H1 (cell line): Measurements from ENCODE around the gene CRLF3. TPM values are rescaled to one million over a fixed set of nuclear protein-coding genes. Genes with fewer than 3 reads are reported as not detected.

Experiments used
- CTCF ChIA-PET: fragments of 300-600 bp; sonication (Branson Sonifier 250); formaldehyde crosslinking; loops from one replicate; lab custom pipeline; 2021; ENCODE audit not compliant: partially characterized antibody; lab: Charles Lee
- POLR2A ChIA-PET: fragments of 300-600 bp; sonication (Branson Sonifier 250); formaldehyde crosslinking; loops from one replicate; lab custom pipeline; 2021; ENCODE audit warnings: inconsistent platforms; ENCODE audit not compliant: partially characterized antibody; lab: Charles Lee
- DNase-seq, 2 experiments: peaks; one replicate each; pipeline versions ENCODE4 v3.0.0 to v3.0.0-alpha.2; 2010 to 2022; ENCODE audit warnings: low spot score in 2 of 2, low read depth in 1 of 2, mixed read lengths in 1 of 2
- FAIRE-seq: peaks from 2 replicates; lab custom pipeline; 2011; peaks lifted over from hg19 to GRCh38; lab: Jason Lieb, UNC
- H2AFZ ChIP-seq: 2 replicates; pipeline ENCODE4 v1.8.1; 2012; ENCODE audit warnings: low read length, inconsistent platforms
- H2AK5ac ChIP-seq: 2 replicates; pipeline ENCODE4 v1.6.1; 2013; ENCODE audit warnings: low read depth, low read length
- H2BK120ac ChIP-seq: replicated peaks from 2 replicates; pipeline ENCODE3; 2013; ENCODE audit warnings: low read depth, low read length, inconsistent platforms
- H2BK12ac ChIP-seq: 2 replicates; pipeline ENCODE4 v1.6.1; 2013; ENCODE audit warnings: low read depth, low read length
- H2BK15ac ChIP-seq: 2 replicates; pipeline ENCODE4 v1.6.1; 2013; ENCODE audit warnings: low read length
- H2BK20ac ChIP-seq: 2 replicates; pipeline ENCODE4 v1.6.1; 2013; ENCODE audit warnings: low read length
- H2BK5ac ChIP-seq: 2 replicates; pipeline ENCODE4 v1.6.1; 2013; ENCODE audit warnings: low read depth, low read length
- H3K14ac ChIP-seq: 2 replicates; pipeline ENCODE4 v1.6.1; 2013; ENCODE audit warnings: inconsistent platforms; ENCODE audit not compliant: insufficient read length
- H3K18ac ChIP-seq: 2 replicates; pipeline ENCODE4 v1.6.1; 2013; ENCODE audit warnings: low read length; ENCODE audit errors: extremely low read depth
- H3K23ac ChIP-seq: 2 replicates; pipeline ENCODE4 v1.6.1; 2013; ENCODE audit warnings: inconsistent platforms; ENCODE audit not compliant: insufficient read length
- H3K23me2 ChIP-seq: 2 replicates; pipeline ENCODE4 v1.6.1; 2013; ENCODE audit warnings: low read depth, low read length
- H3K27ac ChIP-seq: 2 replicates; pipeline ENCODE4 v1.6.1; 2011; ENCODE audit warnings: low read depth, low read length, inconsistent platforms
- H3K27me3 ChIP-seq, 4 experiments: replicated peaks in 1 of 4; 1 replicate in 1 of 4; 2 replicates in 3 of 4; pipeline versions ENCODE4 v1.6.1 to v1.8.1; 2011 to 2013; ENCODE audit warnings: low read length in 3 of 4, mild to moderate bottlenecking in 3 of 4, inconsistent platforms in 2 of 4, mixed read lengths in 2 of 4, moderate library complexity in 1 of 4; ENCODE audit not compliant: control insufficient read depth in 3 of 4, insufficient read depth in 3 of 4; ENCODE audit errors: extremely low read depth in 1 of 4
- H3K36me3 ChIP-seq, 4 experiments: 2 replicates each; pipeline versions ENCODE4 v1.6.1 to v1.8.1; 2011 to 2013; ENCODE audit warnings: mild to moderate bottlenecking in 4 of 4, low read length in 3 of 4, moderate library complexity in 2 of 4, control low read depth in 1 of 4, inconsistent platforms in 1 of 4; ENCODE audit not compliant: insufficient read depth in 4 of 4, control insufficient read depth in 2 of 4
- H3K4ac ChIP-seq: replicated peaks from 2 replicates; pipeline ENCODE3; 2013; ENCODE audit warnings: low read length, low read depth, mixed read lengths, inconsistent platforms; ENCODE audit not compliant: insufficient read length
- H3K4me1 ChIP-seq, 4 experiments: replicated peaks in 1 of 4; 1 replicate in 1 of 4; 2 replicates in 3 of 4; pipeline versions ENCODE4 v1.6.1 to v1.8.1; 2011 to 2013; ENCODE audit warnings: low read length in 3 of 4, inconsistent platforms in 2 of 4, mixed read lengths in 1 of 4; ENCODE audit not compliant: insufficient read depth in 4 of 4, control insufficient read depth in 3 of 4
- H3K4me2 ChIP-seq, 2 experiments: 2 replicates each; pipeline versions ENCODE4 v1.6.1 to v1.8.1; 2011 to 2013; ENCODE audit warnings: low read depth in 2 of 2, low read length in 2 of 2, control low read depth in 1 of 2, inconsistent platforms in 1 of 2, mild to moderate bottlenecking in 1 of 2; ENCODE audit not compliant: insufficient read depth in 1 of 2
- H3K4me3 ChIP-seq, 4 experiments: fragments of 200-600, 300-600 bp in 1 of 4; sonication (generic), shearing (Covaris generic), sonication (Bioruptor Twin) in 1 of 4; 2 replicates each; pipeline versions ENCODE4 v1.5.1 to v1.8.1; 2011 to 2016; ENCODE audit warnings: low read length in 4 of 4, low read depth in 3 of 4, control low read depth in 2 of 4, inconsistent platforms in 2 of 4, mild to moderate bottlenecking in 2 of 4, mixed read lengths in 1 of 4, moderate library complexity in 1 of 4; ENCODE audit not compliant: insufficient read depth in 2 of 4; ENCODE audit errors: extremely low read depth in 1 of 4
- H3K56ac ChIP-seq: replicated peaks from 2 replicates; pipeline ENCODE3; 2013; ENCODE audit warnings: low read depth, mild to moderate bottlenecking, mixed read lengths, low read length, inconsistent platforms; ENCODE audit not compliant: insufficient read length
- H3K79me1 ChIP-seq: 2 replicates; pipeline ENCODE4 v1.6.1; 2013; ENCODE audit warnings: low read depth, low read length, control low read depth
- H3K79me2 ChIP-seq, 2 experiments: 2 replicates each; pipeline versions ENCODE4 v1.6.1 to v1.8.1; 2012 to 2013; ENCODE audit warnings: low read length in 2 of 2, mild to moderate bottlenecking in 2 of 2, inconsistent platforms in 1 of 2; ENCODE audit not compliant: insufficient read depth in 2 of 2, control insufficient read depth in 1 of 2
- H3K9ac ChIP-seq, 4 experiments: replicated peaks in 1 of 4; 1 replicate in 1 of 4; 2 replicates in 3 of 4; pipeline versions ENCODE4 v1.6.1 to v1.8.1; 2011 to 2013; ENCODE audit warnings: low read depth in 3 of 4, low read length in 3 of 4, control low read depth in 2 of 4, mild to moderate bottlenecking in 2 of 4, moderate library complexity in 2 of 4, inconsistent platforms in 1 of 4; ENCODE audit errors: extremely low read depth in 1 of 4
- H3K9me3 ChIP-seq, 2 experiments: 2 replicates each; pipeline versions ENCODE4 v1.6.1 to v1.8.1; 2012 to 2013; ENCODE audit warnings: mild to moderate bottlenecking in 2 of 2, moderate library complexity in 2 of 2, control low read depth in 1 of 2, inconsistent platforms in 1 of 2, low read depth in 1 of 2, low read length in 1 of 2, mixed read lengths in 1 of 2; ENCODE audit not compliant: insufficient read depth in 2 of 2
- H4K20me1 ChIP-seq, 2 experiments: replicated peaks in 1 of 2; 2 replicates each; pipeline versions ENCODE3 to v1.8.1; 2011 to 2013; ENCODE audit warnings: inconsistent platforms in 2 of 2, low read length in 2 of 2, mild to moderate bottlenecking in 1 of 2; ENCODE audit not compliant: insufficient read depth in 2 of 2, control insufficient read depth in 1 of 2
- H4K5ac ChIP-seq: 2 replicates; pipeline ENCODE4 v1.6.1; 2013; ENCODE audit warnings: low read length, low read depth, mixed read lengths, inconsistent platforms; ENCODE audit not compliant: insufficient read length
- H4K8ac ChIP-seq: 2 replicates; pipeline ENCODE4 v1.8.0; 2013; ENCODE audit warnings: mild to moderate bottlenecking, moderate library complexity, low read length, inconsistent platforms; ENCODE audit not compliant: insufficient read depth; ENCODE audit errors: extremely low read depth
- H4K91ac ChIP-seq: replicated peaks from 2 replicates; pipeline ENCODE3; 2013; ENCODE audit warnings: low read length, mixed read lengths, inconsistent platforms; ENCODE audit not compliant: insufficient read length
- ASH2L ChIP-seq: fragments of 200-600, 300-600 bp; sonication (generic); IDR thresholded peaks from one replicate; pipeline ENCODE4 v1.7.1; 2017; ENCODE audit warnings: low read length
- BACH1 ChIP-seq: IDR thresholded peaks from 2 replicates; pipeline ENCODE4 v1.6.1; 2012; ENCODE audit warnings: low read length, improper control_type of control experiment
- BRCA1 ChIP-seq: IDR thresholded peaks from 2 replicates; pipeline ENCODE4 v1.6.1; 2012; ENCODE audit warnings: low read depth, low read length, improper control_type of control experiment
- E2F6 ChIP-seq: IDR thresholded peaks from 2 replicates; pipeline ENCODE4 v1.6.1; 2012; ENCODE audit warnings: inconsistent platforms
- EP300 ChIP-seq, 2 experiments: IDR thresholded peaks; 1 replicate in 1 of 2; 2 replicates in 1 of 2; pipeline ENCODE4 v1.6.1; 2011 to 2012; ENCODE audit warnings: low read depth in 2 of 2, low read length in 2 of 2, mild to moderate bottlenecking in 2 of 2, borderline replicate concordance in 1 of 2, inconsistent platforms in 1 of 2, moderate library complexity in 1 of 2
- EZH2 ChIP-seq: fragments of 200-600 bp; sonication (generic); IDR thresholded peaks from 2 replicates; pipeline ENCODE4 v1.7.1; 2012; ENCODE audit warnings: low read depth, mild to moderate bottlenecking, moderate library complexity, low read length, inconsistent platforms; ENCODE audit not compliant: severe bottlenecking
- FOSL1 ChIP-seq: IDR thresholded peaks from 2 replicates; pipeline ENCODE4 v1.6.1; 2011; ENCODE audit warnings: mild to moderate bottlenecking, low read depth, low read length, moderate library complexity; ENCODE audit not compliant: insufficient read depth
- GABPA ChIP-seq: IDR thresholded peaks from 2 replicates; pipeline ENCODE4 v1.6.1; 2011; ENCODE audit warnings: mild to moderate bottlenecking, low read length, moderate library complexity, borderline replicate concordance; ENCODE audit not compliant: insufficient read depth
- PHF8 ChIP-seq: fragments of 200-600 bp; sonication (generic); conservative IDR thresholded peaks from 2 replicates; pipeline ENCODE4 v1.7.1; 2012; ENCODE audit warnings: low read depth, mild to moderate bottlenecking, inconsistent platforms, low read length, moderate library complexity
- SRF ChIP-seq: IDR thresholded peaks from 2 replicates; pipeline ENCODE4 v1.6.1; 2011; ENCODE audit warnings: mild to moderate bottlenecking, low read depth, low read length, moderate library complexity
- SUZ12 ChIP-seq: fragments of 200-600 bp; sonication (generic); IDR thresholded peaks from 2 replicates; pipeline ENCODE4 v1.6.1; 2012; ENCODE audit warnings: mild to moderate bottlenecking, inconsistent platforms, low read length, moderate library complexity, mixed read lengths
- TAF7 ChIP-seq: optimal IDR thresholded peaks from 2 replicates; pipeline ENCODE3; 2011; ENCODE audit warnings: low read depth, mild to moderate bottlenecking, inconsistent platforms, low read length, moderate library complexity, borderline replicate concordance
- TEAD4 ChIP-seq: IDR thresholded peaks from 2 replicates; pipeline ENCODE4 v1.6.1; 2012; ENCODE audit warnings: low read depth, low read length, inconsistent platforms, mixed read lengths
- YY1 ChIP-seq: IDR thresholded peaks from 2 replicates; pipeline ENCODE4 v1.6.1; 2011; ENCODE audit warnings: low read depth, mild to moderate bottlenecking, low read length
- WGBS, 2 experiments: shearing (Covaris generic) in 1 of 2; methylation state at CpG; one replicate each; pipeline versions ENCODE4 v1.1.6 to v1.1.7; 2013 to 2015; ENCODE audit warnings: low lambda C conversion rate in 2 of 2, mixed read lengths in 2 of 2, inconsistent platforms in 1 of 2, low coverage in 1 of 2, missing lambda C conversion rate in 1 of 2; ENCODE audit not compliant: insufficient replicate concordance in 2 of 2, insufficient coverage in 1 of 2, insufficient read length in 1 of 2; ENCODE audit errors: extremely low coverage in 1 of 2, missing lambda C conversion rate in 1 of 2; 5-methylcytosine and 5-hydroxymethylcytosine counted together
- polyA plus RNA-seq, 7 experiments: library from polyadenylated mRNA; depleted of rRNA in 3 of 7; stranded (reverse) in 5 of 7; unstranded in 2 of 7; fragments of >200 nt in 5 of 7; fragments of 200-250 nt in 2 of 7; gene quantifications; 1 replicate in 5 of 7; 2 replicates in 1 of 7; 4 replicates in 1 of 7; pipeline versions ENCODE4 v1.2.1 to v1.2.3, GENCODE V29; 2011 to 2013; ENCODE audit warnings: missing spikeins in 2 of 7, mixed read lengths in 2 of 7
- total RNA-seq: library from RNA; stranded (reverse); fragmentation: NEBNext Ultra II Directional; extraction: Animal tissue kit (Norgen Biotek cat#: 25700); gene quantifications from 2 replicates; pipeline ENCODE4 v1.2.1, GENCODE V29; 2021

Gene CRLF3
- total and polyA plus RNA-seq, 2 of the 8 experiments (the other 6 are each of a cell fraction or from before 2014, with no cell fraction given), result 12.7 to 22.7 TPM

GRCh38 chr17:30816165-30816564 is 8.3 kb downstream of the CRLF3 start:
- Histone ChIP-seq H4K5ac (no peak overlapping the region), H2BK15ac (no peak overlapping the region), H3K4ac (no peak overlapping the region), H3K79me1 (peaks cover 2% of the 10 kb centered on the region; the same call in 1 of the 2 replicates), H3K27ac (no peak overlapping the region), H3K4me2 (no peak overlapping the region), H3K23ac (no peak overlapping the region), H4K8ac (no peak overlapping the region), H2BK12ac (no peak overlapping the region), H3K9me3 (no peaks in the 10 kb centered on the region), H3K23me2 (no peaks in the 10 kb centered on the region), H2AK5ac (no peak overlapping the region), H3K27me3 (no peaks in the 10 kb centered on the region), H3K4me3 (no peak overlapping the region), H4K91ac (no peak overlapping the region), H3K79me2 (peaks cover 0 to 58% of the 10 kb centered on the region in 2 experiments; a peak in 2 of 4 replicates), H2BK120ac (no peak overlapping the region), H3K14ac (no peak overlapping the region), H4K20me1 (peaks cover 1 to 2% of the 10 kb centered on the region in 2 experiments), H2BK20ac (no peak overlapping the region), H3K36me3 (peaks cover 0 to 3% (median 0%) of the 10 kb centered on the region in 4 experiments; a peak in 1 of 8 replicates), H3K18ac (no peak overlapping the region), H2BK5ac (no peak overlapping the region), H3K4me1 (no peaks in the 10 kb centered on the region), H3K9ac (no peak overlapping the region), H2AFZ (no peak overlapping the region), H3K56ac (no peak overlapping the region)
- ChIA-PET POLR2A (no interaction called here), CTCF (interaction anchor here (1.4 kb wide), 1 partner anchor 9 kb away, joined by 3 read pairs; the partner anchor contains the start of gene CRLF3)
- FAIRE-seq, result no peak
- DNase-seq, result no peak
- WGBS, 2 experiments, result 90% methylated on average over 6 of the region's 7 CpGs; no CpG with 5 or more reads in 1 of the 2 experiments
- no peak for TF ChIP-seq BACH1
- TF ChIP-seq ASH2L, result no peak
- TF ChIP-seq SUZ12, result no peak
- no peak for TF ChIP-seq YY1
- no peak for TF ChIP-seq E2F6
- no peak for TF ChIP-seq GABPA
- TF ChIP-seq EP300 (IDR thresholded peaks at IDR 0.05; ENCODE audit: borderline replicate concordance in 1 of 2, low read depth in 2 of 2, low read length in 2 of 2), result no peak
- TF ChIP-seq FOSL1, result no peak
- TF ChIP-seq BRCA1, result no peak
- no peak for TF ChIP-seq TEAD4
- TF ChIP-seq EZH2, result no peak
- no peak for TF ChIP-seq TAF7
- no peak for TF ChIP-seq SRF
- TF ChIP-seq PHF8, result no peak
